Eye (tissue), 1 donor: Measurements from ENCODE around the gene GAPDH.
"Not testable (repeated sequence)": the region's sequence is repeated elsewhere in the genome, so short reads cannot be mapped to it uniquely, and the experiment has no call there.

Source experiments
- DNase-seq: peaks from one replicate; pipeline ENCODE4 v3.0.0-alpha.2; 2015

GAPDH gene

DNA sequence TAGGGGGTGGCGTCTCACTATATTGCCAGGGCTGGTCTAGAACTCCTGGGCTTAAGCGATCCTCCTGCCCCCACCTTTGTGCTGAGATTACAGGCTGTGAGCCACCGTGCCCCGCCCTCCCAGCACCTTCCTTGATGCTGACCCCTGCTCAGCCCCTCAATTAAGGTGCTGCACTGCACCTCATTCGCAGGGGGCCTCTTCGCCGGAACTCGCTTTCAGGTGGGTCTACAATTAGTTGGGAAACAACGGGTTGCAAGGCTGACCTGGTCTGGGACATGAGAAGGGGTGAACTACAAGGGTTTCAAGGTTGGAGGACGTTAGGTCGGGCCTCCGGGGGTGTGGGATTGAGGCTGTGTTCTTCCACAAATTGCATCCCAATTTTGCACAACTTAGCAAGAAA, 35.0 kb downstream of the GAPDH start:
- DNase-seq: no peak

DNA sequence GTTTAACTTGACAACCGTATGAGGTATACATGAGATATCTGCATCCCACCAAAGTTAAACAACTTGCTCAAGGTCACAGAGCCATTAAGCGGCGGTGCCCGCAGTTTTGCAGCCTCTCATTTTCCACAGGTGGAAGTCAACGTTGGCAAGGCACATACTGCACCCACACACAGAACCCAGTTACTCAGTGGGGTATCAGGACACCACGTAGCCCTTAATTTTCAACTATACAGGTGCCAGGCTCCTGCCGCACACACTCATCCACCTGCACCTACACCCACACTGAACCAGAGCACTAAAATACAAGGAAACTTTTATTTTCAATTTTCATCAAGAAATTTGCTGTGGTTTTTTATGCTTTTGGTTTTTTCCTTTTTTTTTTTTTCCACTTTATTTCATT, 35.5 kb downstream of the GAPDH start:
- DNase-seq: no peak

DNA sequence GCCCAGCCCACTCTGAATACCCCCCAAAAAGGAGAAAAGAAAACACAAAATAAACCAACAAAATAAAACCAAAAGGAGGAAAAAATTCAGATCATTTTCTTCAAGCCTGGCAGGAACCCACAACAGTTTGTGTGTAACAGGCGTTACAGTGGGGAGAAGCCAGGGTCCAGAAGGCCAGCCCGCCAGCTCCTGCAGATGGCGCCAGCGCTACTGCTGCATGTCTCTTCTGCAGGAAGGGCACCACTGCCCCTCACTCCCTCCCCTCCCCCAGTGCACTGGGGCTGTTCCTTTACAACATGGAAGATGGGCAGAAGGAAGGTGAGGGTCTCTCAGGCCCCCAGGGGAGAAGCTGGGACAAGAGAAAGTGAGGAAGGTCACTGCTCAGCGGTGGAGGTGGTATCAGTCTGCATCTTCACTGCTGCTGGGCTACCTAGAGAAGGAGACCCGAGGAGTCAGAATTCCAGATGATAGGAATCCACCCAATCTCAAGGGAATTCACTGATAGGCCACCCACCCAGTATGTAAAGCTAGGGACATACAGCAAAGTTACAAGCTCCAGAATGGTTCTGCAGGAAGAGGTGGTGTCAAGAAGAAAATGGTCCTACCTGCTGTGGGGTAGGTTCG, 36.1 kb downstream of the GAPDH start:
- peak; percentile 63 for DNase-seq

DNA sequence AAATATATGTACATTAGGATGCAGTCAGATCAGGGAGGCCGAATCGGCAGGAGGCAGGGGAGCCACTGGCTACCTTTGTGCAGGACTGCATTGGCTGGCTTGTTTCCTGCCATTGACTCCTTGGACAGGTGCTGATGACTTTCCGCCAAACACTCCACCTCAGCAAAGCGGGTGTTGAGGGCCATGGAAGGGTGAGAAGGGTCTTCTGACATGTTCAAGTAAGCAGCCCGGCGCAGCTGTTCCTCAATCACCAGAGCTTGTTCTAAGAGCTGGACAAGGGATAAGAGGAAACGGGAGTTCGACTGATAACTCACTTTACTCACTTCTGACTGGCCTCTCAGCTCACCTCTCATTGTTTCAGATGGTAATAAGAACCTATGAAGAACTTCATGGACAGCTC, 38.7 kb downstream of the GAPDH start:
- no peak for DNase-seq

DNA sequence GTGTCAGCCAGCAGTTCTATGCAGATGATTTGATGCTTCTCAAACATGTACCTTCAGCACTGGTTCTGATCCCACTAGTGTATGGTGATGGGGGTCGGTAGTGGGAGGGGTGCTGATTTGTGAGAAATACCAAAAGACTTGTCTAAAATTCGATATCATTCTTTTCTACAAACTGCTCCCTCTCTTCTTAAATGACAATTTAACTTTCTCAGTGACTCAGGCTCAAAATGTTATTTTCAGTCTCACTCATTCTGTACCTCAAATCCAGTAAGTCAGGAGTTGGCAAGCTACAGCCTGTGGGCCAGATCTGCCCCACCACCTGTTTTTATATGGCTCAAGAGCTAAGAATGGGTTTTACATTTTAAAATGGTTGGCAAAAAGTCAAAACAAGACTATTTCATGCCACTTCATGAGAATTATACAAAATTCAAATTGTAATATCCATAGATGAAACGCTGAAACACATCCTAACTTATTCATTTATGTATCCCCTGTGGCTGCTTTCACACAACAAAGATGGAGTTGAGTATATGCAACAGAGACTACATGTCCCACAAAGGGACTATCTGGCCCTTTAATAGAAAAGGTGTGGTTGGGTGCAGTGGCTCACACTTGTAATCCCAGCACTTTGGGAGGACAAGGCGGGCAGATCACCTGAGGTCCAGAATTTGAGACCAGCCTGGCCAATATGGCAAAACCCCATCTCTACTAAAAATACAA, 40.4 kb downstream of the GAPDH start:
- no peak for DNase-seq

DNA sequence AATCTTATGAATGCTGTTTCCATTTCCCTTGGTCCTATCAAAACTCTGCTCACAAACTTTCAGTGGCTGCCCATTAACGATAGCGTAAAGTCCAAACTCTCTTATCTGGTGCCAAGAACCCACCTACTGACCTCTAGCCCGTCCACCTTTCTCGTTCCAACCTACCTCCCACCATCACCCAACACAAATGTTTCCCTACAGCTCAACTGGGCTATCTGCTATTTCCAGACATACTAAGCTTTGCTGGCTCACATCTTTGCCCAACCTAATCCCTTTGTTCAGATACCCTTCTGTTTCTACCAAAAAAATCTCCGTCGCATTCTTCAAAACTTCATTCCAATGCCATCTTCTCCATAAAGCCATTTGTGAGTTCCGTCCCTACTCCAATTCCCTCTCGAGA, 41.3 kb downstream of the GAPDH start:
- DNase-seq: no peak

GRCh38 chr12:6582196-6582595, 47.9 kb downstream of the GAPDH start:
- no peak for DNase-seq

GRCh38 chr12:6582959-6583358, 48.6 kb downstream of the GAPDH start:
- DNase-seq: no peak

GRCh38 chr12:6584293-6584692, 50.0 kb downstream of the GAPDH start:
- no peak for DNase-seq

- DNase-seq: not testable (repeated sequence)
Observed at GRCh38 chr12:6586569-6586968, 52.3 kb downstream of the GAPDH start.
